ENCODE results near the gene KRTAP12-1.
"Not testable (repeated sequence)": the region's sequence is repeated elsewhere in the genome, so short reads cannot be mapped to it uniquely, and the experiment has no call there.

KRTAP12-1 gene

DNA sequence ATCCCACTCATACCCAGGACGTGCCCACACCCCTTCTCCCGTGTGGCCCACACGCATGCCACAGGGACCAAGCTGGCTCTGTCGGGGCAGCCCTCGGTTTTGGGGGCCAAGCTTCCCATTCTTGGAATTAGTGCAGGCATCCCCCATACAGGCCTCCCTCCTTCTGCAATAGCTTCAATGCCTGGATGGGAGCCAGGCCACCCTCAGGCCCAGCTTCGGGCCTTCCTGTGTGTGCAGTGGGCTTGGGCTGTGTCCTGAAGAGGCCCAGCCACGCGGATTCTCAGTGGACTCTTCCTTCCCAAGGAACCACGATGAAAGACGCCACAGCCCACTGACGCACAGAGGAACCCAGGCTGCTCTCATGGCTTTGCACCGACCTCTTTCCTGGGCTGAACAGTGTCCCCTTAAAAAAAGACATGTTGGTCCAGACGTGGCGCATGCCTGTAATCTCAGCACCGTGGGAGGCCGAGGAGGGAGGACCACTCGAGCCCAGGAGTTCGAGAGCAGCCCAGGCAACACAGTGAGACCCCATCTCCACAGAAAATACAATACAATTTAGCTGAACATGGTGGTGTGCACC lies 32.4 kb downstream of the KRTAP12-1 start:
- Histone ChIP-seq H3K36me3 (ENCODE audit: insufficient read depth) (no peaks in the 10 kb centered on the region), H3K79me2 (ENCODE audit: insufficient read depth, low read depth) (no peaks in the 10 kb centered on the region), H4K20me1 (ENCODE audit: insufficient read depth) (no peaks in the 10 kb centered on the region), H3K9ac (no peak overlapping the region), H2AFZ (ENCODE audit: low read depth) (no peak overlapping the region), H3K4me3 (IDR thresholded peaks at IDR 0.05; ENCODE audit: insufficient read depth, low read depth, low read length) (no peak overlapping the region), H3K4me1 (ENCODE audit: low read depth, poor library complexity, severe bottlenecking) (no peaks in the 10 kb centered on the region), H3K27me3 (ENCODE audit: insufficient read depth, low read depth) (peaks cover 80% of the 10 kb centered on the region), H3K27ac (no peak overlapping the region), H3K4me2 (no peak overlapping the region)
- TF ChIP-seq, protein P1, sequence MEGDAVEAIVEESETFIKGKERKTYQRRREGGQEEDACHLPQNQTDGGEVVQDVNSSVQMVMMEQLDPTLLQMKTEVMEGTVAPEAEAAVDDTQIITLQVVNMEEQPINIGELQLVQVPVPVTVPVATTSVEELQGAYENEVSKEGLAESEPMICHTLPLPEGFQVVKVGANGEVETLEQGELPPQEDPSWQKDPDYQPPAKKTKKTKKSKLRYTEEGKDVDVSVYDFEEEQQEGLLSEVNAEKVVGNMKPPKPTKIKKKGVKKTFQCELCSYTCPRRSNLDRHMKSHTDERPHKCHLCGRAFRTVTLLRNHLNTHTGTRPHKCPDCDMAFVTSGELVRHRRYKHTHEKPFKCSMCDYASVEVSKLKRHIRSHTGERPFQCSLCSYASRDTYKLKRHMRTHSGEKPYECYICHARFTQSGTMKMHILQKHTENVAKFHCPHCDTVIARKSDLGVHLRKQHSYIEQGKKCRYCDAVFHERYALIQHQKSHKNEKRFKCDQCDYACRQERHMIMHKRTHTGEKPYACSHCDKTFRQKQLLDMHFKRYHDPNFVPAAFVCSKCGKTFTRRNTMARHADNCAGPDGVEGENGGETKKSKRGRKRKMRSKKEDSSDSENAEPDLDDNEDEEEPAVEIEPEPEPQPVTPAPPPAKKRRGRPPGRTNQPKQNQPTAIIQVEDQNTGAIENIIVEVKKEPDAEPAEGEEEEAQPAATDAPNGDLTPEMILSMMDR (conservative IDR thresholded peaks at IDR 0.05; ENCODE audit: low read depth, low read length): no peak

DNA sequence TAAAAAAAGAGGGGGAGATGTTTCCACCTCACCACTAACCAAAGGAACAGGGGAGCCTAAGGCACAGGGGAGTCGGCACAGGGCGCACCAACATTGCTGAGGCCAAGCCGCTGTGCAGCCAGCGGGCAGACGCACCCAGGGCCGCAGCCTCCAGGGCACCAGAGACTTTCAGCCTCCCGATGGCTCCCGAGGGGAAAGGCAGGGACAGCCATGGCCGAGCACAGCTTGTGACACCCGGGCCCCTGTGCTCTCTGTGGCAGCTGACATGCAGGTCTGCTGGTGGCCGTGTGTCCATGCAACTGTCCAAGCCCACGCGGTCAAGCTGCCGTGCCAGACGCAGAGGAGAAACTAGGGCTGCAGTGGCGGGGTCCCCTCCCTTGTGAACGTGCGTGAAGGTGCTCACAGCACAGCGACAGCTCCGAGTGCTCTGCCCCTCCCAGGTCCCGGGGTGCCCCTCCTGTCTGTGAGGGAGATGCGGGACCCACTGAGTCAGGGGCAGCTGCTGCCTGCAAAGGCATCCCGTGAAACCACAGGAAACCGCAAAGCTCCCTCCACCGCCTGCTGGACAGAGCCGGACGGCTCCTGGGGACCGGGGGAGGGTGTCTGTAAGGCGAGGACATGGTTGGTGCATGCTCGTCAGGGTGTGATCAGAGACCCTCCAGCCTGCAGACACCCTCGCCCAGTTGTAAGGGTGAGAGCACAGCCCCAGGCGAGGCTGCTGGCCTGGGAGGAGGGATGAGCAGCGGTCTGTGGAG lies 33.2 kb downstream of the KRTAP12-1 start:
- H4K20me1 ChIP-seq (ENCODE audit: insufficient read depth): no peaks in the 10 kb centered on the region
- H3K27me3 ChIP-seq (ENCODE audit: insufficient read depth, low read depth): peaks cover 82% of the 10 kb centered on the region
- H3K9ac ChIP-seq: no peak overlapping the region
- H3K4me2 ChIP-seq: no peak overlapping the region
- TF ChIP-seq, protein P1 (conservative IDR thresholded peaks at IDR 0.05; ENCODE audit: low read depth, low read length): no peak
- no peak overlapping the region for H3K4me3 ChIP-seq (IDR thresholded peaks at IDR 0.05; ENCODE audit: insufficient read depth, low read depth, low read length)
- H2AFZ ChIP-seq (ENCODE audit: low read depth): no peak overlapping the region
- no peaks in the 10 kb centered on the region for H3K79me2 ChIP-seq (ENCODE audit: insufficient read depth, low read depth)
- H3K4me1 ChIP-seq (ENCODE audit: low read depth, poor library complexity, severe bottlenecking): no peaks in the 10 kb centered on the region
- no peaks in the 10 kb centered on the region for H3K36me3 ChIP-seq (ENCODE audit: insufficient read depth)
- H3K27ac ChIP-seq: no peak overlapping the region

DNA sequence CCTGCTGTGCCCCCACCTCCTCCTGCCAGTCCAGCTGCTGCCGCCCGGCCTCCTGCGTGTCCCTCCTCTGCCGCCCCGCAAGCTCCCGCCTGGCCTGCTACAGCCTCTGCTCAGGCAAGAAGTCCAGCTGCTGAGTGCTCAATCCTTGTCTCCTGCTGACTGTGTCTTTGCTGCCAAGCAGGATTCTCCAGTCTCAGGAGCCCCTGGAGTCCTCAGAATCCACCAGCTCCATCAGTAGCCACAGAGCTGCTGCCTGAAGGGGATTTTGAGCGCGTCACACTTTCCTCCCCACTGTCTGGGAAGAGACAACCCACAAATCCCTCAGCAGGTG lies 34.8 kb downstream of the KRTAP12-1 start:
- Histone ChIP-seq H3K27me3 (ENCODE audit: insufficient read depth, low read depth) (peaks cover 82% of the 10 kb centered on the region), H3K4me2 (no peak overlapping the region), H2AFZ (ENCODE audit: low read depth) (no peak overlapping the region), H3K27ac (no peak overlapping the region), H4K20me1 (ENCODE audit: insufficient read depth) (no peaks in the 10 kb centered on the region), H3K4me1 (ENCODE audit: low read depth, poor library complexity, severe bottlenecking) (no peaks in the 10 kb centered on the region), H3K79me2 (ENCODE audit: insufficient read depth, low read depth) (no peaks in the 10 kb centered on the region), H3K9ac (no peak overlapping the region), H3K4me3 (IDR thresholded peaks at IDR 0.05; ENCODE audit: insufficient read depth, low read depth, low read length) (no peak overlapping the region), H3K36me3 (ENCODE audit: insufficient read depth) (no peaks in the 10 kb centered on the region)
- TF ChIP-seq, protein P1 (conservative IDR thresholded peaks at IDR 0.05; ENCODE audit: low read depth, low read length): no peak

DNA sequence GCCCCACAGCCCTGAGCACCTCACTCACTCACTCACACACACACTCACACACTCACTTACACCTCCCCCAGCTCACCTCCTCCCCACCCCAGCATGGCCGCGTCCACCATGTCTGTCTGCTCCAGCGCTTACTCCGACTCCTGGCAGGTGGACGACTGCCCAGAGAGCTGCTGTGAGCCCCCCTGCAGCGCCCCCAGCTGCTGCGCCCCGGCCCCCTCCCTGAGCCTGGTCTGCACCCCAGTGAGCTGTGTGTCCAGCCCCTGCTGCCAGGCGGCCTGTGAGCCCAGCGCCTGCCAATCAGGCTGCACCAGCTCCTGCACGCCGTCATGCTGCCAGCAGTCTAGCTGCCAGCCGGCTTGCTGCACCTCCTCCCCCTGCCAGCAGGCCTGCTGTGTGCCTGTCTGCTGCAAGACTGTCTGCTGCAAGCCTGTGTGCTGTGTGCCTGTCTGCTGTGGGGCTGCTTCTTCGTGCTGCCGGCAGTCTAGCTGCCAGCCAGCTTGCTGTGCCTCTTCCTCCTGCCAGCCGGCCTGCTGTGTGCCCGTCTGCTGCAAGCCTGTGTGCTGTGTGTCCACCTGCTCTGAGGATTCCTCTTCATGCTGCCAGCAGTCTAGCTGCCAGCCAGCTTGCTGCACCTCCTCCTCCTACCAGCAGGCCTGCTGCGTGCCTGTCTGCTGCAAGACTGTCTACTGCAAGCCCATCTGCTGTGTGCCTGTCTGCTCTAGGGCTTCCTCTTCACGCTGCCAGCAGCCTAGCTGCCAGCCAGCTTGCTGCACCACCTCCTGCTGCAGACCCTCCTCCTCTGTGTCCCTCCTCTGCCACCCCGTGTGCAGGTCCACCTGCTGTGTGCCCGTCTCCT lies 35.4 kb downstream of the KRTAP12-1 start, which contains the start of gene KRTAP10-11:
Gene KRTAP10-11, plus strand, starts transcription at position 49 of the 856 bp plus-strand sequence. Its CDS starts 45 bp downstream, at position 94.
- H3K36me3 ChIP-seq (ENCODE audit: insufficient read depth); H3K79me2 ChIP-seq (ENCODE audit: insufficient read depth, low read depth); H3K4me2 ChIP-seq; H4K20me1 ChIP-seq (ENCODE audit: insufficient read depth); H3K4me3 ChIP-seq (IDR thresholded peaks at IDR 0.05; ENCODE audit: insufficient read depth, low read depth, low read length); H3K9ac ChIP-seq; H2AFZ ChIP-seq (ENCODE audit: low read depth); H3K27ac ChIP-seq; H3K4me1 ChIP-seq (ENCODE audit: low read depth, poor library complexity, severe bottlenecking): not testable (repeated sequence)
- peaks cover 82% of the 10 kb centered on the region for H3K27me3 ChIP-seq (ENCODE audit: insufficient read depth, low read depth)

All from KMS-11 (cell line).